Fibroblast of skin of right quadriceps (primary cell): ENCODE results near the gene CCDC60.

Experiments
- DNase-seq: peaks from one replicate; pipeline ENCODE4 v3.0.0-alpha.2; 2013

Gene CCDC60

GRCh38 chr12:119450771-119451170, 116.2 kb downstream of the CCDC60 start:
- no peak for DNase-seq

- DNase-seq: no peak
Measured at GRCh38 chr12:119456824-119457223, 122.3 kb downstream of the CCDC60 start.

- no peak for DNase-seq
Measured at GRCh38 chr12:119457271-119457670, 122.7 kb downstream of the CCDC60 start.

GRCh38 chr12:119459481-119459880, 125.0 kb downstream of the CCDC60 start:
- DNase-seq: no peak

GRCh38 chr12:119460876-119461275, 126.3 kb downstream of the CCDC60 start:
- DNase-seq: no peak

DNA sequence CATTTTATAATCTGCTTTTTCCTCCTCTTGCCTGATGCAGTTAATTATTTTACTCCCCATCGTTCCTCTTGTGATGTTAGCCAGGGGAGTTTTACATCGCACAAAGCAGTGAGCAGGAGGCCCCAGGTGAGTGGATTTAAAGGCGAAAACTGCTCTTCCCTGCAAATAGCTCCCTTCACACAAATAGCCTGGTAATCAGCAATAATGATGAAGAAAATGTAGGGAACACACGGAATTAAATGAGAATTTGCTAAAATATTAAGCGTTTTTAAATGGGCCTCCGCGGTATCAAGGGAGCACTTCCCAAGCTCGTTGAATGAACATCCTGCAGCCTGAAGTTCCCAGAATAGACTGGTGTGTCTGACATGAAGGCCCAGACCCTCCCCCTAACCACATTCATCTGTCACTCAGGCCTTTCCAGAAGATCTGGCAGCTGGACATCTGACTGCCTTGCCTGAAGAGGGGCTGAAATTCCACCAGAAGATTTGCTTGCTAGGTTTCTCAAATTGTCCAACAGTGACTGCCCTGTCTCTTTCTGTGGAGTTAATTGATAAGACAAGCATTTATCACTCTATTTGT, 127.2 kb downstream of the CCDC60 start:
- DNase-seq: no peak

DNA sequence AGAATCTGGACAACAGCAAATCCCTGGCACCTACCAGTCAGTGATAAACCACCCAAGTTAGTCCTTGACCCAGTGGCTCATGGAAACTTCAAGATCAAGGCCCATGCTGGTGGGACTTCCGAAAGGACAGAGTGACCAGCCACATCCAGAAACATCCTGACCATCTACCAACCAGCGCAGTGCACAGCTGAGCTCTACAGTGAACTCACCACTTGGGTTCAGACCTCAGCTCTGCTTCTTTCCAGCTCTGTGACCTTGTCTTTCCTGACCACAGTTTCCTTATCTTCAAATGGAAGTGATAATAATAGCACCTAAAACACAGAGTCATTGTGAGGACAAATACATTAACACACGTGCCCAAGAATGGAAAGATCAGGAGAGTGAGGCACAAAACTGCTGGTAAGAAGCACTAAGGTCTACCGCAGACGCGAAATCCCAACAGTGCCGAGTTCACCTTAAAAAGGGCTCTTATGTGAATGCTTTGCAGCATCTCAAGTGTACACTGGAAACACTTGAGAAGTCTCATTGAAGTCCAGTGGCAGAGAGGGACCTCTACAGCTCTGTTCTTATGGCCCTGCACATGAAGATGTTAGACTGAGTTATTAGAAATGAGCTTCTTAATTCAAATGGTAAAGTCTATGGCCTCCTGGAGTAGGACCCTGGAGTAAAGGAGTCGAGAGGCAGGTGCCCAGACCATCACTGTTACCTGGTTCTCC, 128.8 kb downstream of the CCDC60 start:
- DNase-seq: no peak

DNA sequence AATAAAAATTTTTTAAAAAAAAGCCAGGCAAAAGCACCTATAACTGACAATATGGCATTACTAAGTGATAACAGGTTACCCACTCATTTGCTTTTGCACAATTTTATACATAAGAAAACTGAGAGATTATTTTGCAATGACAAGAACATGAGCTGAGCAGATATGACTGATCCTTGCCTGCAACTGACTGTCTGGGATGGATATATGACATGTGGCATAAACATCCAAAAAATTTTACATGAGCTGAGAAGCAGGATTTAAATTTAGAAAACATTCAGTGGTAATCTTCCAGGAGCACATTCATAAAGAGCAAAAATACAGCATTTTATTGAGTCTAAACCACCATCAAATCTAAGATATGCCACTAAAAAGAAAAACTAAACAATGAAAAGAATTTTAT, 133.8 kb downstream of the CCDC60 start:
- DNase-seq: no peak

- no peak for DNase-seq
Measured at GRCh38 chr12:119475650-119476049, 141.1 kb downstream of the CCDC60 start.

- DNase-seq: no peak
Measured at GRCh38 chr12:119476951-119477350, 142.4 kb downstream of the CCDC60 start.

DNA sequence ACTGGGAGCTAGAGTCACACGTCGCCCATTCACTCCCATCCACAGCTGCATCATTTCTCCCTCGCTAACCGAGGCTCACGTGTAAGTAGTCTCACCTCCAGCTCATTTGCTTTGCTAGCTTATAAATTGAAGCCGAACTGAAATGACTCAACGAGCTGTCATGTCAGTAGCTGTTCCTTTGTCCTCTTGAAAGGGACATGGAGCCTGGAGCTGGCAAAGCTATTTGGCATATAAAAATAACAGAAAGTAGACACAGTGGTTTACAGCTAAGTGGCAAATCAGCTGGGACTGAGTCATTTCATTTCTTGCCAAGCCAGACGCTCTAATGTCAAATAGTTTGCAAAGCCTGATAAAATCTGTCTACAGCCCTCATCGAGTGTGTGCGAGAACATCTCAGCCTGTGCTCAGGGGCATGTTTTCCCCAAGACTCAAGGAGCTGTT, 144.6 kb downstream of the CCDC60 start:
- no peak for DNase-seq

- DNase-seq: no peak
Measured at GRCh38 chr12:119480551-119480950, 146.0 kb downstream of the CCDC60 start.

DNA sequence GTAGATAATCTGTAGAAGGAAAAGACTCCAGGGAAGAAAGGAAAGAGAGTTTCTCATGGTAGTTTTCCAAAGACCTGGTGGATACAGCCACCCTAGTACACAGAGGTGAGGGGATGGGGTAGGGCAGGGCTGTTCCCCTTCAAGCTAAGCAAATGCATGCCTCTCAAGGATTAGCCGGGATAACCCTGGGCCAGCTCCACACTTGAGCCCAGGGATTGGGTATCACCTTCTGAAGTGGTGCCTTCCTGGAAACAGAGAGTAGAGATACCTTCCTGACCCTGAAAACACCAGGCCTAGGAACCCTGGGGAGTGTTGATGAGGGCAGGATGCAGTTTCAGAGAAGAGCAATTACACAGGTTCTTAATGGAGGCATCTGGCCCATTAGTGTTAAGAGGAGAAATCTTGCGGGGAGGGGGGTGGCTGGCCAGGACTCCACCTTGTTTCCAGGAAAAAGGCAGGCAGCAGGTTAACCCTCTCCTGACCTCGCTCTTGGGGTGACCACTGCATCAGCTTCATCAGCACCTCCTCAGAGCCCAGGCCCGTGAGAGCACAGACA, 152.1 kb downstream of the CCDC60 start:
- DNase-seq: no peak

- DNase-seq: no peak
Measured at GRCh38 chr12:119491814-119492213, 157.3 kb downstream of the CCDC60 start.

DNA sequence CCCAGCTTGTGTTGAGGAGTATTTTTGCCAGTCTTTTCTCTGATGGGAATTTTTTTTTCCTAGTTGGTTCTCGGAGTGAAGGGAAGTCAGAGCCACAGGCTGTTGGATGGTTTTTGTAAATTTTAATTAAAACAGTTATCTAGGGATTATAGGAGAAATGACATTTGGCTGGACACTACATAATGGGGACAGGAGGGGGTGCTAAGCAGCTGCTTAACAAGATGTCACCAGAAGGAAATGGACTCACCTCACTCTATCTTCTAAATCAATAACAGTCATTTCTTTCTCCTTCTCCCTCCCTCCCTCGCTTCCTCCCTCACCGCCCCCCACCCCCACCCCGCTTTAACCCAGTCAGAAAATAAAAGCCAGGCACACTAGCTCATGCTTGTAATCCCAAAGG, 165.7 kb downstream of the CCDC60 start:
- no peak for DNase-seq

- DNase-seq: no peak
Measured at GRCh38 chr12:119501052-119501451, 166.5 kb downstream of the CCDC60 start.

- no peak for DNase-seq
Measured at GRCh38 chr12:119505001-119505400, 170.5 kb downstream of the CCDC60 start.

DNA sequence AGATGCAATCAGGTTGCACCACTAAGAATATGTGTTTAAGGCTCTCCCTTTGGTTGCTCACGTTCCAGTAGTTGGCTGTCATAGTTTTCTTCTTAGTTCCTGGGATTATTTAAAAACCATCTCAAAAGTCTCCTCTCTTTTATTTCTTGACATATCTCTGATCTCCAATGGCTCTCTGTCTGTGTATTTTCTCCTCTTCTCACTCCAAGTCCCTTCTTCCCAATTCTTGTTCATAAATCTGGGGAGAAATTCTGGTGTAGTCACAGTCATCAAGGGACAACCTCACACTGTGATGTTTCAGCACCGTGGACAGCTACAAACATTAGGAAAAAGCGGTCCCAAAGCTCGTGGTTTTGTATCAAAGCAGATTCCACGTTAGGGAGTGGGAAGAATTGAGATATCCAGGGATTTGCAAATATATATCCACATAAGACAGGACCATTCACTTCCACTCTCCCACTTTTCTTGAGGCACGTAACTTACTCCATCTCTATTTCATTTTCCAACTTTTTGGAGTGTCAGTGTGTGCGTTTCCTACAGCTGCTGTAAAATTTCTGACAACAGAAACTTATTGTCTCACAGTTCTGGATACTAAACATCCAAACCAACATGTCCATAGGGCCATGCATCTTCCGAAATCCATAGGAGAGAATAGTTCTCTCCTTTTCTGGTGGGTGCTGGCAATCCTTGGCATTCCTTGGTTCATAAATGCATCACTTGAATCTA, 178.4 kb downstream of the CCDC60 start:
- no peak for DNase-seq

GRCh38 chr12:119528241-119528640, 193.7 kb downstream of the CCDC60 start:
- no peak for DNase-seq

DNA sequence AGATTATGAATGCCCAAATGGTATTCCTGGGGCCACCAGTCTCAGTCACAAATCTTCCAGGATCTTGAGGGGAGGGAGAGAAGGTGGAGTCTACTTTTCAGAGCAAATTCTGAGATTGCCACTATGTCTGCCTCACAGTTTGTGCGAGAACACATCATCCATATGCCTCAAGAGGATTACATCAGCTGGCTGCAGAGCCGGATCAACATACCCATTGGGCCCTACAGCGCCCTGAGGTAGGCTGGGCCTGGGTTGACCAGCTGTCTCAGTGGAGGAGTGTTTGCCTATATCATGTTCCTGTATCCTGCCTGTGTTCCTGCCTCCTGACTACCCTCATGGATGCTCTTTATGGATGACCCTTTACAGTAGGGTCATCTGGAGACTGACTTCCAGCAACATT, 205.9 kb downstream of the CCDC60 start:
- no peak for DNase-seq

DNA sequence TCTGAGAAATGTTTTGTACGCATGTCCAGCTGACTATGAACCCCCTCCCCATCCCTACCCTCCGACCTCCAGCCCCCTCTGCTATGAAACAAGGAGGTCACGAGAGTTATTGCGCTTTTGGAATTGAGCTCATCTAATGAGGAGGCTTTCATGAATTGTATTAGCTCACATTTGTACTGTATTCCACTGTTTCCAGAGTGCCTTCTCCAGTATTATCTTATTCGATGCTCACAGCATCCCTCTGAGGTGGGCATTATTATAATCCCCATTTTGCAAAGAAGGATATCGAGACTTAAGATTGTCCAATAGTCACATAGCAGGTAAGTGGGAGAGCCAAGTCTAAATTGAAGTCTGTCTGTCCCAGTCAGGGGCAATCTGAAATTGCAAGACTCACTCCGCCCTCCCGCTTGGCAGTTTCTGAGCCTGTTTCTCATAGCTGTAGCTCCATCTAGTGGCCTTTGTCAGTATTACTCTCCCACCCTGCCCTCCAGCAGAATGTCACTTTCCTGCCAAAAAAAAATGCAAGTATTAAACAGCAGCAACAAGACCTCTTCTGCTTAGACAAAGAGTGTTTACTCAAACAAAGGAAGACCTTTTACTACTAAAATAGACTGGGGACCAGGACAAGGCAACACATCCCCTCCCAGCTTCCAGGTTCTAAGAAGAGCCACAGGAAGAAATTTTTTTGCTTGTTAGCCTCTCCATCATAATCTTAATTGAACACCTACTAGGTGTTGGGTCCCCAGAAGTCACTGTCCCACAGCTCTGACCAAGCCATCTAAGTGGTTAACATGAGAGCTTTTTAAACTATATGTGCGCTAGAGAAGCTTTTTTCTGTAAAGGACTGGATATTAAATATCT, 210.5 kb downstream of the CCDC60 start:
- peak; percentile 50 for DNase-seq

DNA sequence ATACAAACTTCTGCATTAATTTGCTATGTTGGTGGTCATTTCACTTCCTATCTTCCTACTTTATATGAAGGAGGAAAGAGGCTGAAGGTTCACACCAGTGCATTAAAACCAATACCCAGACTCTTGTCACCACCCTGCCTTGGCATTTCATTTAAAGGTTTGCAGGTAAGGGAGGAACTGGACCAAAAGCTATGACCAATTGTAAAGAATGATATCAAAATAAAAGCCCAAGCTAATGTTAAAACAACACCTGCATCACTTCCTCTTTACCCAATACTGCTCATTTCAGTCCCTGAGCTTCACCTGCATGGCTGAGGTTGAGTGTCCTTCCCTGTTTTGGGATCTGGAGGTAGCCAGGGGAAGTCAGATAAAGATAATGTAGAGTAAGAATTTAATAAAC, 211.8 kb downstream of the CCDC60 start:
- no peak for DNase-seq

DNA sequence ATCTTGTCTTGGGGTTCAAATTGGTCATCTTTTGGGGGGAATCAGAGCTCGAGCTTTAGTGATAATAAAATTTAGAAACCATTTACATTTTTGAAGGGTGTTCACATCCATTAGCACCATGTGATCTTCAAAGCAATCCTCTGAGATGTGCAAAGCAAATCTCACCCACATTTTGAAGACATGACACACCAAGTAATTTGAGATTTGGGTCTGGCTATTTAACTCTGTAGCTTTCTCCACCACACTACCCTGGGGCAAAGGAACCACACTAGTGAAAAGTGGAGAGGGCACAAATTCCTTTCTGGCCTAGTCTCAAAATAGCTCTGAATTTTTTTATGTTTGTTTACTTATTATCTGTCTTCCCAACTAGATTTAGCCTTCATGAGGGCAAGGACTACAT, 212.5 kb downstream of the CCDC60 start:
- no peak for DNase-seq
